ENCODE measurements around the gene MAP3K14.
A peak's percentile ranks its signal among the peaks of the same experiment; 100 is the strongest.

Gene MAP3K14

GRCh38 chr17:45342306-45342705 is 25.5 kb upstream of the MAP3K14 start:
- Histone ChIP-seq H3K9me3 (ENCODE audit: insufficient read depth, low read depth, low read length) (no peaks in the 10 kb centered on the region), H4K8ac (ENCODE audit: low read depth, low read length) (no peak overlapping the region)
- DNase-seq, result no peak

GRCh38 chr17:45341533-45342158 is 24.8 kb upstream of the MAP3K14 start:
- H2BK120ac ChIP-seq (ENCODE audit: insufficient read depth, low read length, poor library complexity), result no peak overlapping the region
- peaks cover 0 to 5% of the 10 kb centered on the region in 2 experiments for H3K4me1 ChIP-seq (ENCODE audit: control insufficient read depth in 1 of 2, insufficient read depth in 2 of 2, low read length in 2 of 2)
- peak in 1 of 2 donors; percentile 51 for DNase-seq
- H3K4me2 ChIP-seq (ENCODE audit: low read length), result no peak overlapping the region
- H2BK12ac ChIP-seq (ENCODE audit: low read length), result no peak overlapping the region
- H2BK5ac ChIP-seq (ENCODE audit: low read depth, low read length, poor library complexity), result no peak overlapping the region
- H3K14ac ChIP-seq (ENCODE audit: low read length), result no peak overlapping the region
- H3K27me3 ChIP-seq (ENCODE audit: insufficient read depth, low read length), result no peaks in the 10 kb centered on the region
- no peaks in the 10 kb centered on the region for H3K79me2 ChIP-seq (ENCODE audit: control insufficient read depth, insufficient read depth, low read length, poor library complexity)
- no peak overlapping the region for H3K4me3 ChIP-seq (ENCODE audit: low read depth, low read length)
- H3K36me3 ChIP-seq (ENCODE audit: control insufficient read depth in 1 of 2, insufficient read depth in 2 of 2, low read length in 2 of 2), result no peaks in the 10 kb centered on the region
- no peak overlapping the region for H3K4ac ChIP-seq (ENCODE audit: low read depth, low read length)
- no CpG with 5 or more reads among the region's 14 CpGs for WGBS (ENCODE audit: extremely low coverage, insufficient coverage, insufficient read length)
- H3K9me3 ChIP-seq (ENCODE audit: insufficient read depth, low read depth, low read length), result no peaks in the 10 kb centered on the region
- H3K79me1 ChIP-seq (ENCODE audit: low read length), result no peaks in the 10 kb centered on the region
- no peak overlapping the region for H3K9ac ChIP-seq (ENCODE audit: low read length)
- no peak overlapping the region for H3K23ac ChIP-seq (ENCODE audit: low read length)
- no peak overlapping the region for H3K27ac ChIP-seq (ENCODE audit: low read depth, low read length)
- peak overlapping the region; percentile 50 for H2AFZ ChIP-seq (ENCODE audit: insufficient read depth, low read length, poor library complexity)
- no peak overlapping the region for H2AK5ac ChIP-seq (ENCODE audit: low read length)
- H4K91ac ChIP-seq (ENCODE audit: low read depth, low read length), result no peak overlapping the region
- peak overlapping the region; percentile 64 for H4K8ac ChIP-seq (ENCODE audit: low read depth, low read length)
- H4K12ac ChIP-seq (ENCODE audit: low read depth, low read length), result no peak overlapping the region
- no peak overlapping the region for H3K18ac ChIP-seq (ENCODE audit: low read length)

More at GRCh38 chr17:45342306-45342705, 25.5 kb upstream of the MAP3K14 start:
- no peaks in the 10 kb centered on the region for H3K27me3 ChIP-seq (ENCODE audit: insufficient read depth, low read length)
- no peaks in the 10 kb centered on the region for H3K79me2 ChIP-seq (ENCODE audit: control insufficient read depth, insufficient read depth, low read length, poor library complexity)
- H3K4me3 ChIP-seq (ENCODE audit: low read depth, low read length), result no peak overlapping the region
- H4K12ac ChIP-seq (ENCODE audit: low read depth, low read length), result no peak overlapping the region
- no peak overlapping the region for H3K18ac ChIP-seq (ENCODE audit: low read length)
- H2BK5ac ChIP-seq (ENCODE audit: low read depth, low read length, poor library complexity), result no peak overlapping the region
- H3K9ac ChIP-seq (ENCODE audit: low read length), result no peak overlapping the region
- no peak overlapping the region for H3K27ac ChIP-seq (ENCODE audit: low read depth, low read length)
- no CpG with 5 or more reads among the region's 11 CpGs for WGBS (ENCODE audit: extremely low coverage, insufficient coverage, insufficient read length)
- H2AFZ ChIP-seq (ENCODE audit: insufficient read depth, low read length, poor library complexity), result no peak overlapping the region
- no peak overlapping the region for H4K91ac ChIP-seq (ENCODE audit: low read depth, low read length)
- no peak overlapping the region for H3K23ac ChIP-seq (ENCODE audit: low read length)
- no peak overlapping the region for H3K14ac ChIP-seq (ENCODE audit: low read length)
- H2BK120ac ChIP-seq (ENCODE audit: insufficient read depth, low read length, poor library complexity), result no peak overlapping the region
- H2AK5ac ChIP-seq (ENCODE audit: low read length), result no peak overlapping the region
- H3K36me3 ChIP-seq (ENCODE audit: control insufficient read depth in 1 of 2, insufficient read depth in 2 of 2, low read length in 2 of 2), result no peaks in the 10 kb centered on the region
- H3K79me1 ChIP-seq (ENCODE audit: low read length), result no peaks in the 10 kb centered on the region
- H3K4ac ChIP-seq (ENCODE audit: low read depth, low read length), result no peak overlapping the region
- no peak overlapping the region for H2BK12ac ChIP-seq (ENCODE audit: low read length)
- no peak overlapping the region for H3K4me2 ChIP-seq (ENCODE audit: low read length)
- peaks cover 0 to 5% of the 10 kb centered on the region in 2 experiments for H3K4me1 ChIP-seq (ENCODE audit: control insufficient read depth in 1 of 2, insufficient read depth in 2 of 2, low read length in 2 of 2)

- no peak overlapping the region for H2BK5ac ChIP-seq (ENCODE audit: low read depth, low read length, poor library complexity)
- H3K79me2 ChIP-seq (ENCODE audit: control insufficient read depth, insufficient read depth, low read length, poor library complexity), result no peaks in the 10 kb centered on the region
- no peak overlapping the region for H3K14ac ChIP-seq (ENCODE audit: low read length)
- H4K8ac ChIP-seq (ENCODE audit: low read depth, low read length), result no peak overlapping the region
- H3K9me3 ChIP-seq (ENCODE audit: insufficient read depth, low read depth, low read length), result no peaks in the 10 kb centered on the region
- H3K4me3 ChIP-seq (ENCODE audit: low read depth, low read length), result no peak overlapping the region
- H3K4ac ChIP-seq (ENCODE audit: low read depth, low read length), result no peak overlapping the region
- no peak for DNase-seq
- H4K91ac ChIP-seq (ENCODE audit: low read depth, low read length), result no peak overlapping the region
- H2BK120ac ChIP-seq (ENCODE audit: insufficient read depth, low read length, poor library complexity), result no peak overlapping the region
- H3K4me2 ChIP-seq (ENCODE audit: low read length), result no peak overlapping the region
- H3K18ac ChIP-seq (ENCODE audit: low read length), result no peak overlapping the region
- no peak overlapping the region for H2BK12ac ChIP-seq (ENCODE audit: low read length)
- H4K12ac ChIP-seq (ENCODE audit: low read depth, low read length), result no peak overlapping the region
- H3K4me1 ChIP-seq (ENCODE audit: control insufficient read depth in 1 of 2, insufficient read depth in 2 of 2, low read length in 2 of 2), result peaks cover 0 to 5% of the 10 kb centered on the region in 2 experiments
- no peak overlapping the region for H3K27ac ChIP-seq (ENCODE audit: low read depth, low read length)
- H3K9ac ChIP-seq (ENCODE audit: low read length), result no peak overlapping the region
- no peaks in the 10 kb centered on the region for H3K36me3 ChIP-seq (ENCODE audit: control insufficient read depth in 1 of 2, insufficient read depth in 2 of 2, low read length in 2 of 2)
- H2AFZ ChIP-seq (ENCODE audit: insufficient read depth, low read length, poor library complexity), result no peak overlapping the region
- no peaks in the 10 kb centered on the region for H3K79me1 ChIP-seq (ENCODE audit: low read length)
- H2AK5ac ChIP-seq (ENCODE audit: low read length), result no peak overlapping the region
- H3K27me3 ChIP-seq (ENCODE audit: insufficient read depth, low read length), result no peaks in the 10 kb centered on the region
- H3K23ac ChIP-seq (ENCODE audit: low read length), result no peak overlapping the region
- WGBS (ENCODE audit: extremely low coverage, insufficient coverage, insufficient read length), result no CpG with 5 or more reads among the region's 8 CpGs
Measured at GRCh38 chr17:45339646-45340605, 23.1 kb upstream of the MAP3K14 start.

- H3K9me3 ChIP-seq (ENCODE audit: insufficient read depth, low read depth, low read length), result no peaks in the 10 kb centered on the region
- no peak overlapping the region for H2BK5ac ChIP-seq (ENCODE audit: low read depth, low read length, poor library complexity)
- H3K27me3 ChIP-seq (ENCODE audit: insufficient read depth, low read length), result no peaks in the 10 kb centered on the region
- H2AFZ ChIP-seq (ENCODE audit: insufficient read depth, low read length, poor library complexity), result no peak overlapping the region
- H2AK5ac ChIP-seq (ENCODE audit: low read length), result no peak overlapping the region
- H4K91ac ChIP-seq (ENCODE audit: low read depth, low read length), result no peak overlapping the region
- H4K12ac ChIP-seq (ENCODE audit: low read depth, low read length), result no peak overlapping the region
- H3K9ac ChIP-seq (ENCODE audit: low read length), result no peak overlapping the region
- no peaks in the 10 kb centered on the region for H3K79me2 ChIP-seq (ENCODE audit: control insufficient read depth, insufficient read depth, low read length, poor library complexity)
- no peak for DNase-seq
- WGBS (ENCODE audit: extremely low coverage, insufficient coverage, insufficient read length), result no CpG with 5 or more reads among the region's 8 CpGs
- H3K79me1 ChIP-seq (ENCODE audit: low read length), result no peaks in the 10 kb centered on the region
- peaks cover 0 to 5% of the 10 kb centered on the region in 2 experiments for H3K4me1 ChIP-seq (ENCODE audit: control insufficient read depth in 1 of 2, insufficient read depth in 2 of 2, low read length in 2 of 2)
- H3K4me3 ChIP-seq (ENCODE audit: low read depth, low read length), result no peak overlapping the region
- H3K36me3 ChIP-seq (ENCODE audit: control insufficient read depth in 1 of 2, insufficient read depth in 2 of 2, low read length in 2 of 2), result no peaks in the 10 kb centered on the region
- no peak overlapping the region for H3K23ac ChIP-seq (ENCODE audit: low read length)
- H3K4me2 ChIP-seq (ENCODE audit: low read length), result no peak overlapping the region
- no peak overlapping the region for H3K18ac ChIP-seq (ENCODE audit: low read length)
- no peak overlapping the region for H2BK120ac ChIP-seq (ENCODE audit: insufficient read depth, low read length, poor library complexity)
- H2BK12ac ChIP-seq (ENCODE audit: low read length), result no peak overlapping the region
- H3K4ac ChIP-seq (ENCODE audit: low read depth, low read length), result no peak overlapping the region
- no peak overlapping the region for H3K14ac ChIP-seq (ENCODE audit: low read length)
- no peak overlapping the region for H3K27ac ChIP-seq (ENCODE audit: low read depth, low read length)
- H4K8ac ChIP-seq (ENCODE audit: low read depth, low read length), result no peak overlapping the region
Measured at GRCh38 chr17:45338996-45339535, 22.2 kb upstream of the MAP3K14 start.
